GM23248 (cell line): ENCODE results near the gene LPAR1. TPM values are rescaled to one million over a fixed set of nuclear protein-coding genes. Genes with fewer than 3 reads are reported as not detected.

Source experiments
- DNase-seq: peaks from one replicate; pipeline ENCODE4 v3.0.0-alpha.2; 2015
- H2AFZ ChIP-seq: fragments of 200-600 bp; sonication (generic); 2 replicates; pipeline ENCODE4 v1.6.1; 2016; ENCODE audit warnings: antibody characterized with exemption
- H3F3A ChIP-seq: fragments of 200-600 bp; sonication (generic); 2 replicates; pipeline ENCODE4 v1.6.1; 2016; ENCODE audit warnings: mild to moderate bottlenecking, antibody characterized with exemption, mixed run types; ENCODE audit not compliant: insufficient read depth
- H3K27ac ChIP-seq: fragments of 200-600 bp; sonication (generic); 2 replicates; pipeline ENCODE4 v1.5.1; 2016; ENCODE audit warnings: mild to moderate bottlenecking
- H3K27me3 ChIP-seq: fragments of 200-600 bp; sonication (generic); replicated peaks from 2 replicates; pipeline ENCODE4 v1.6.1; 2016; ENCODE audit warnings: mild to moderate bottlenecking; ENCODE audit not compliant: insufficient read depth
- H3K36me3 ChIP-seq: fragments of 200-600 bp; sonication (generic); 2 replicates; pipeline ENCODE4 v1.6.1; 2016; ENCODE audit warnings: low read depth, mild to moderate bottlenecking
- H3K4me1 ChIP-seq: fragments of 200-600 bp; sonication (generic); 2 replicates; pipeline ENCODE4 v1.6.1; 2016; ENCODE audit warnings: mild to moderate bottlenecking; ENCODE audit not compliant: insufficient read depth
- H3K4me2 ChIP-seq: fragments of 200-600 bp; sonication (generic); one replicate; pipeline ENCODE4 v1.6.1; 2016; ENCODE audit warnings: mild to moderate bottlenecking; ENCODE audit not compliant: unreplicated experiment
- H3K4me3 ChIP-seq: fragments of 200-600 bp; sonication (generic); 2 replicates; pipeline ENCODE4 v1.5.1; 2016; ENCODE audit warnings: mild to moderate bottlenecking
- H3K79me2 ChIP-seq: fragments of 200-600 bp; sonication (generic); 2 replicates; pipeline ENCODE4 v1.6.1; 2016; ENCODE audit warnings: mild to moderate bottlenecking; ENCODE audit not compliant: insufficient read depth
- H3K9ac ChIP-seq: fragments of 200-600 bp; sonication (generic); 2 replicates; pipeline ENCODE4 v1.6.1; 2016; ENCODE audit warnings: mild to moderate bottlenecking
- H3K9me2 ChIP-seq: fragments of 200-600 bp; sonication (generic); 2 replicates; pipeline ENCODE4 v1.6.1; 2016; ENCODE audit warnings: mixed run types, mild to moderate bottlenecking, moderate library complexity; ENCODE audit not compliant: insufficient read depth
- H3K9me3 ChIP-seq: fragments of 200-600 bp; sonication (generic); one replicate; pipeline ENCODE4 v1.6.1; 2017; ENCODE audit warnings: low read depth
- H4K20me1 ChIP-seq: fragments of 200-600 bp; sonication (generic); 2 replicates; pipeline ENCODE4 v1.6.0; 2016; ENCODE audit not compliant: insufficient read depth
- EZH2 ChIP-seq: fragments of 200-600 bp; sonication (generic); IDR thresholded peaks from 2 replicates; pipeline ENCODE4 v1.6.1; 2018; ENCODE audit warnings: antibody characterized with exemption, mild to moderate bottlenecking; ENCODE audit not compliant: insufficient read depth, poor library complexity, severe bottlenecking
- EZH2phosphoT487 ChIP-seq: fragments of 200-600 bp; sonication (generic); IDR thresholded peaks from 2 replicates; pipeline ENCODE4 v1.6.1; 2018; ENCODE audit warnings: antibody characterized with exemption, moderate library complexity, mild to moderate bottlenecking, low read depth; ENCODE audit not compliant: insufficient read depth
- WGBS, 2 experiments: methylation state at CpG; one replicate each; pipeline ENCODE4 v1.1.6; 2015 to 2017; ENCODE audit warnings: low lambda C conversion rate in 2 of 2, low coverage in 1 of 2; ENCODE audit errors: missing lambda C conversion rate in 2 of 2; 5-methylcytosine and 5-hydroxymethylcytosine counted together
- in situ Hi-C: fragments of 300-500 bp; cut with MboI; formaldehyde crosslinking; loops from 2 replicates; pipeline ENCODE4 v1.15.0; 2020
- polyA plus RNA-seq: library from polyadenylated mRNA; unstranded; fragments of >200 nt; fragmentation: Nextera tagmentation; extraction: Ambion mirVana; gene quantifications from 2 replicates; pipeline ENCODE4 v1.2.1, GENCODE V29; 2016
- total RNA-seq: library from RNA; depleted of rRNA; stranded (reverse); fragments of >200 nt; shearing (Covaris generic); gene quantifications from 2 replicates; pipeline ENCODE4 v1.2.3, GENCODE V29; 2014

The LPAR1 gene
- total and polyA plus RNA-seq, 2 experiments from 2014 or later: 40.1 to 90.8 TPM

DNA sequence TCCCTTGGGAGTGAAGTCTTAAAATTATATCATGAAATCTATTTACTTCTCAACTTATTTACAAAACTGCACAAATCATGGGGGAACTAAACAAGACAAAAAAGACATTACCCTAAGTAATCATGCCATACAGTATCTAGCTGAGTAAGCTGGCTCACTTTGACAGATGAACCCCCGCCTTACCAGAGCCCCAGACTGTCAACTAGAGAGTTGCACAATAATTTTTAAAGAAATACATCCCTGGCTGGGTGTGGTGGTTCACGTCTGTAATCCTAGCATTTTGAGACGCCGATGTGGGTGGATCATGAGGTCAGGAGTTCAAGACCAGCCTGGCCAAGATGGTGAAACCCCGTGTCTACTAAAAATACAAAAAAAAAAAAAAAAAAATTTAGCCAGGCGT, 62.3 kb downstream of the LPAR1 start:
- no peak overlapping the region for H2AFZ ChIP-seq
- peaks cover 27% of the 10 kb centered on the region; the same call in 1 of the 2 replicates for H3F3A ChIP-seq
- peak overlapping the region; percentile 14 for H3K27ac ChIP-seq
- H3K4me2 ChIP-seq: peak overlapping the region; percentile 26
- TF ChIP-seq EZH2phosphoT487 (no peak), EZH2 (no peak)
- no peaks in the 10 kb centered on the region for H3K27me3 ChIP-seq
- peak; percentile 57 for DNase-seq
- H3K9me2 ChIP-seq: no peaks in the 10 kb centered on the region
- H3K9ac ChIP-seq: no peak overlapping the region
- peaks cover 10% of the 10 kb centered on the region; the same call in 1 of the 2 replicates for H4K20me1 ChIP-seq
- in situ Hi-C loops: no loop called here
- peaks cover 99% of the 10 kb centered on the region for H3K79me2 ChIP-seq
- no peaks in the 10 kb centered on the region for H3K36me3 ChIP-seq
- peaks cover 56% of the 10 kb centered on the region for H3K4me1 ChIP-seq
- no peak overlapping the region for H3K4me3 ChIP-seq
- WGBS, 2 experiments: 14 to 21% methylated on average over 6 of the region's 6 CpGs
- H3K9me3 ChIP-seq: no peaks in the 10 kb centered on the region

DNA sequence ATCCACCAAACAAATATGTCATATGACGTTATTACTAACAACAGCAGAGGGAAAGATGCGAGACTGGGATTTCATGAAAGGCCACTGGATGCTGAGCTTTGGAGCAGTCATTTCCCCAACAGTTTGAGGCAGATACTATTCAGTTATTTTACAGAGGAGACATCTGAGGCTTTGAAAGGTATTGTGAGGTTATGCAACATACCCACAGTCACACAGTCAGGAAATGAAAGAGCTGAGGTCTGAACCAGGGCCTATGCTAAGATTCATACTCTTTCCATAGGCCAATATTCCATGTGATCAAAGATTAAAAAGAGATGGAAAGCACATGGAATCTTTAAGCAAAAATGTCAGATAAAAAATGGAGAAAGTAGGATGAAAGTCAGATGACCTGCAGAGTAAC, 63.0 kb downstream of the LPAR1 start:
- Histone ChIP-seq H3K4me2 (peak overlapping the region; percentile 69), H3F3A (peaks cover 29% of the 10 kb centered on the region), H3K36me3 (peaks cover 6% of the 10 kb centered on the region; the same call in 1 of the 2 replicates), H3K27me3 (no peaks in the 10 kb centered on the region), H3K9ac (no peak overlapping the region), H3K9me2 (no peaks in the 10 kb centered on the region), H3K9me3 (no peaks in the 10 kb centered on the region), H2AFZ (no peak overlapping the region), H4K20me1 (peaks cover 10% of the 10 kb centered on the region; the same call in 1 of the 2 replicates), H3K4me1 (peaks cover 57% of the 10 kb centered on the region), H3K4me3 (no peak overlapping the region), H3K79me2 (peaks cover 99% of the 10 kb centered on the region), H3K27ac (peak overlapping the region; percentile 14)
- 50 to 56% methylated on average over 2 of the region's 2 CpGs for WGBS, 2 experiments
- TF ChIP-seq EZH2phosphoT487: no peak
- no peak for TF ChIP-seq EZH2
- in situ Hi-C loops: no loop called here
- peak; percentile 34 for DNase-seq

DNA sequence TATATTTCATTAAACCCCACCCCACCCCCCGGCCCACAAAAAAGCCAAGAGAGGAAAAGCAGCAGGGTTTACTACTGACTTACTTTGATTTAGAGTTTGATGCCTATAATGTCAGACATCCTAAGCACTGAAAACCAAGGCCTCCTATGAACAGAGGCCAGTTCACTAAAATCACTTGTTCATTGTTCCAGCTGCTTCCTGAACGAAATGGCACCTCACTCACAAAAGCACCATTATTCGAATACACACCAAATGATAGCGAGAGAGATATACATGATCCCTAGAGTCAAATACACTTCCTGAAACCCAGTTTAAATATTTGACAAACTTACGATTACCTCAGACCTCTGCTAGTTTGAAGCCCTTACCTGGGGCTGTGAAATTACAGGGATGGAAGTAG, 66.6 kb downstream of the LPAR1 start:
- Histone ChIP-seq H3K9me3 (no peaks in the 10 kb centered on the region), H3K4me1 (peaks cover 50% of the 10 kb centered on the region), H4K20me1 (no peaks in the 10 kb centered on the region), H3K9ac (no peak overlapping the region), H3K36me3 (peaks cover 7% of the 10 kb centered on the region; the same call in 1 of the 2 replicates), H3F3A (peaks cover 43% of the 10 kb centered on the region), H3K79me2 (peaks cover 93% of the 10 kb centered on the region), H3K4me3 (no peak overlapping the region), H3K9me2 (no peaks in the 10 kb centered on the region), H3K27ac (no peak overlapping the region), H3K27me3 (no peaks in the 10 kb centered on the region), H3K4me2 (no peak overlapping the region), H2AFZ (no peak overlapping the region)
- in situ Hi-C loops: no loop called here
- 86 to 88% methylated on average over 5 of the region's 5 CpGs for WGBS, 2 experiments
- TF ChIP-seq EZH2 (no peak), EZH2phosphoT487 (no peak)
- DNase-seq: no peak

DNA sequence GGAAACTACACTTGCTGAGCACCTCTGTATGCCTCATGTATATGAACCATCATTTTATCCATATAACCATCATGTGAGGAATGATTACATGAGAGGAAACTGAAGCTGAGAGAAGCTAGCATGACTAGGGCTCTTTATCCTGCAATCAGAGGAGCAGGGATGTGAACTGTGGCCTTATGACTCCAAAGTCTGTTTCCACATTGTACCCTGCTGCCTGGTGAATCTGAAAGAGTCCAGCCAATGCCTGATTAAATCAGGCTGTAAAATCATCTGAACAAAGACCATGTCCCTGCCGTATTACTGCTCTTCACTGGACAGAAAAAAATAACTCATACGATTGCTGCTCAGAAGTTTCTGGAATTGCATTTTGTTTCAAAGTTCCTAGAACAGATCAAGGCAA, 67.0 kb downstream of the LPAR1 start:
- H3K9me3 ChIP-seq: no peaks in the 10 kb centered on the region
- peaks cover 38% of the 10 kb centered on the region for H3F3A ChIP-seq
- H3K9me2 ChIP-seq: no peaks in the 10 kb centered on the region
- no peak overlapping the region for H3K9ac ChIP-seq
- H3K4me2 ChIP-seq: no peak overlapping the region
- no peaks in the 10 kb centered on the region for H3K27me3 ChIP-seq
- no peak for DNase-seq
- H3K4me1 ChIP-seq: peaks cover 45% of the 10 kb centered on the region
- no peaks in the 10 kb centered on the region for H4K20me1 ChIP-seq
- H2AFZ ChIP-seq: no peak overlapping the region
- H3K27ac ChIP-seq: no peak overlapping the region
- TF ChIP-seq EZH2 (no peak), EZH2phosphoT487 (no peak)
- in situ Hi-C loops: no loop called here
- H3K79me2 ChIP-seq: peaks cover 91% of the 10 kb centered on the region
- H3K4me3 ChIP-seq: no peak overlapping the region
- 59 to 73% methylated on average over 2 of the region's 2 CpGs for WGBS, 2 experiments
- peaks cover 7% of the 10 kb centered on the region; the same call in 1 of the 2 replicates for H3K36me3 ChIP-seq

DNA sequence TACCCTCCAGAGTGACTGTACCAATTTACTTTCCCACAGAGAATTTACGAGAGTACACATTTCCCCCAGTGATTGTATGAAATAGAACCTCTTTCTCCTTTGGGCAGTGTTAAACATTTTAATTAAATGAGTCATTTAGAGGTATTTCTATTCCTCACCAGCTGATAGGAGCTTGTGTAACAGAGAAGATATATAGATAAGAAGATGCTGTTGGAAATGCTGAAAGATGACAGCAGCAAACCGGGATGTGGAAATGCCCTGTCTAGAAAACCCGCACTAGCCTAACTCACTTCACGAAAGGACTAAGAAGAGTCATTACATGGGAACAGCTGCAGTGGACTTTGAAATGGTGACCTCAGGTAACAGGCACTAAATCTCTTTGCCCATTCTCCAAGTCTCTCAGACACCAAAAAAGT, 68.3 kb downstream of the LPAR1 start:
- H3K4me1 ChIP-seq: peaks cover 34% of the 10 kb centered on the region
- in situ Hi-C loops: no loop called here
- H3K27ac ChIP-seq: peak overlapping the region; percentile 54
- 34 to 39% methylated on average over 4 of the region's 4 CpGs for WGBS, 2 experiments
- no peaks in the 10 kb centered on the region for H3K27me3 ChIP-seq
- H3F3A ChIP-seq: peaks cover 29% of the 10 kb centered on the region
- H3K9me3 ChIP-seq: no peaks in the 10 kb centered on the region
- H3K4me2 ChIP-seq: peak overlapping the region; percentile 41
- H3K4me3 ChIP-seq: no peak overlapping the region
- DNase-seq: peak; percentile 80
- no peak overlapping the region for H3K9ac ChIP-seq
- TF ChIP-seq EZH2 (no peak), EZH2phosphoT487 (no peak)
- peaks cover 18% of the 10 kb centered on the region for H3K36me3 ChIP-seq
- no peaks in the 10 kb centered on the region for H4K20me1 ChIP-seq
- H3K79me2 ChIP-seq: peaks cover 91% of the 10 kb centered on the region
- no peaks in the 10 kb centered on the region for H3K9me2 ChIP-seq
- no peak overlapping the region for H2AFZ ChIP-seq
